Testis (tissue), 2 donors: ENCODE results near the gene ERBB4.

Experiments
- CTCF ChIP-seq, 3 experiments: fragments of 450-650 bp in 2 of 3; fragments of 200-600 bp in 1 of 3; sonication (generic) in 1 of 3; IDR thresholded peaks; one replicate each; pipeline ENCODE4 v1.5.1; 2016 to 2019; ENCODE audit warnings: antibody characterized with exemption in 3 of 3, mild to moderate bottlenecking in 2 of 3, moderate library complexity in 1 of 3
- POLR2A ChIP-seq: fragments of 450-650 bp; IDR thresholded peaks from one replicate; pipeline ENCODE4 v1.6.1; 2017; ENCODE audit warnings: antibody characterized with exemption, mild to moderate bottlenecking, moderate library complexity

GRCh38 chr2:212345966-212346365 lies 192.6 kb downstream of the ERBB4 start:
- no peak for TF ChIP-seq POLR2A
- no peak for TF ChIP-seq CTCF (IDR thresholded peaks at IDR 0.05)
